Prostate gland (tissue), 2 donors: Measurements from ENCODE around the gene CEACAM21.

Experiments
- CTCF ChIP-seq, 4 experiments: fragments of 200-600 bp in 2 of 4; fragments of 450-650 bp in 2 of 4; sonication (generic) in 2 of 4; IDR thresholded peaks; 1 replicate in 3 of 4; 2 replicates in 1 of 4; pipeline ENCODE4 v1.5.1; 2016 to 2019; ENCODE audit warnings: antibody characterized with exemption in 4 of 4, mild to moderate bottlenecking in 2 of 4, moderate library complexity in 2 of 4
- POLR2A ChIP-seq: fragments of 450-650 bp; IDR thresholded peaks from one replicate; pipeline ENCODE4 v1.6.1; 2016; ENCODE audit warnings: antibody characterized with exemption, mild to moderate bottlenecking
- POLR2AphosphoS5 ChIP-seq: sonication (generic); formaldehyde crosslinking; IDR thresholded peaks from one replicate; pipeline ENCODE4 v1.6.1; 2017; ENCODE audit warnings: antibody characterized with exemption

GRCh38 chr19:41595258-41595889 lies 19.4 kb downstream of the CEACAM21 start:
- TF ChIP-seq CTCF (IDR thresholded peaks at IDR 0.05) (peak in 2 of 4 experiments; percentile 45 to 62), POLR2A (no peak), POLR2AphosphoS5 (peak; percentile 43)
